Measurements from ENCODE around the gene GFAP.

- TF ChIP-seq LEF1 (IDR thresholded peaks at IDR 0.05; ENCODE audit: borderline replicate concordance) = no peak
- no peak for TF ChIP-seq NFRKB (IDR thresholded peaks at IDR 0.05)
- TF ChIP-seq HDGF (IDR thresholded peaks at IDR 0.05; ENCODE audit: borderline replicate concordance) = no peak
- no peak for TF ChIP-seq ARNT (IDR thresholded peaks at IDR 0.05)
- TF ChIP-seq L3MBTL2 (conservative IDR thresholded peaks at IDR 0.05) = no peak
- no peak for TF ChIP-seq SP1 (IDR thresholded peaks at IDR 0.05)
Observed at GRCh38 chr17:44919411-44919810, 4.1 kb upstream of the GFAP start.
